ENCODE measurements around the gene PSKH1.

Gene PSKH1

GRCh38 chr16:67950335-67950843 lies 57.3 kb downstream of the PSKH1 start:
- ChIA-PET POLR2A (ENCODE audit: low non-redundant PET) (interaction anchor here (0.7 kb wide), 1 partner anchor 16 kb away, joined by 3 read pairs; no protein-coding TSS in a partner anchor), CTCF (interaction anchor here (0.6 to 3.4 kb wide), 5 partner anchors 8 to 1280 kb away, joined by 3 to 12 read pairs (median 4); no protein-coding TSS in a partner anchor)
- DNase-seq (ENCODE audit: low spot score), result no peak
- no peak overlapping the region for H3K27ac ChIP-seq
- no peak for TF ChIP-seq CTCF (conservative IDR thresholded peaks at IDR 0.05; ENCODE audit: low read depth)

- POLR2A ChIA-PET (ENCODE audit: low non-redundant PET), result interaction anchor here (0.7 kb wide), 1 partner anchor 15 kb away, joined by 3 read pairs; no protein-coding TSS in a partner anchor
- no peak for DNase-seq (ENCODE audit: low spot score)
- peak overlapping the region; percentile 29 for H3K27ac ChIP-seq
- CTCF ChIA-PET, result interaction anchor here (3.4 kb wide), 1 partner anchor 9 kb away, joined by 12 read pairs; no protein-coding TSS in a partner anchor
- no peak for TF ChIP-seq CTCF (conservative IDR thresholded peaks at IDR 0.05; ENCODE audit: low read depth)
Measured at GRCh38 chr16:67951485-67951884, 58.4 kb downstream of the PSKH1 start.

- no peak for TF ChIP-seq CTCF (conservative IDR thresholded peaks at IDR 0.05; ENCODE audit: low read depth)
- DNase-seq (ENCODE audit: low spot score), result no peak
- peak overlapping the region; percentile 40 for H3K27ac ChIP-seq
- POLR2A ChIA-PET (ENCODE audit: low non-redundant PET), result no interaction called here
- CTCF ChIA-PET, result interaction anchor here (0.7 to 3.4 kb wide), 2 partner anchors 12 to 488 kb away, joined by 3 to 12 read pairs; no protein-coding TSS in a partner anchor
Measured at GRCh38 chr16:67953641-67954375, 60.8 kb downstream of the PSKH1 start.

GRCh38 chr16:67954421-67955196 lies 61.6 kb downstream of the PSKH1 start:
- no peak for TF ChIP-seq CTCF (conservative IDR thresholded peaks at IDR 0.05; ENCODE audit: low read depth)
- ChIA-PET POLR2A (ENCODE audit: low non-redundant PET) (no interaction called here), CTCF (no interaction called here)
- no peak for DNase-seq (ENCODE audit: low spot score)
- peak overlapping the region; percentile 40 for H3K27ac ChIP-seq

GRCh38 chr16:67957622-67958021 lies 64.6 kb downstream of the PSKH1 start:
- ChIA-PET CTCF (interaction anchor here (0.6 kb wide), 1 partner anchor 107 kb away, joined by 4 read pairs; no protein-coding TSS in a partner anchor), POLR2A (ENCODE audit: low non-redundant PET) (no interaction called here)
- no peak for DNase-seq (ENCODE audit: low spot score)
- TF ChIP-seq CTCF (conservative IDR thresholded peaks at IDR 0.05; ENCODE audit: low read depth), result no peak
- peak overlapping the region; percentile 80 for H3K27ac ChIP-seq

All from RWPE1 (cell line).